ENCODE results near the gene ABCD3.

DNA sequence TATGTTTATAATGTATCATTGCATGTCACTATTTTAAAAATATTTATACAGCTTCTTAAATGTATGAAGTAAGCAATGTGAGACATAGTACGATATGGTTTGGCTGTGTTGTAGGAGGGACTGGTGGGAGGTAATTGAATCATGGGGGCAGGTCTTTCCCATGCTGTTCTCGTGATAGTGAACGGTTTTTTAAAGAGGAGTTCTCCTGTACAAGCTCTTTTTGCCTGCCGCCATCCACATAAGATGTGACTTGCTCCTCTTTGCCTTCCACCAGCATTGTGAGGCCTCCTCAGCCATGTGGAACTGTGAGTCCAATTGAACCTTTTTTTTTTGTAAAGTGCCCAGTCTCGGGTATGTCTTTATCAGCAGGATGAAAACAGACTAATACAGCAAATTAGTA is 10.3 kb downstream of the ABCD3 start:
- TF ChIP-seq, protein P1, sequence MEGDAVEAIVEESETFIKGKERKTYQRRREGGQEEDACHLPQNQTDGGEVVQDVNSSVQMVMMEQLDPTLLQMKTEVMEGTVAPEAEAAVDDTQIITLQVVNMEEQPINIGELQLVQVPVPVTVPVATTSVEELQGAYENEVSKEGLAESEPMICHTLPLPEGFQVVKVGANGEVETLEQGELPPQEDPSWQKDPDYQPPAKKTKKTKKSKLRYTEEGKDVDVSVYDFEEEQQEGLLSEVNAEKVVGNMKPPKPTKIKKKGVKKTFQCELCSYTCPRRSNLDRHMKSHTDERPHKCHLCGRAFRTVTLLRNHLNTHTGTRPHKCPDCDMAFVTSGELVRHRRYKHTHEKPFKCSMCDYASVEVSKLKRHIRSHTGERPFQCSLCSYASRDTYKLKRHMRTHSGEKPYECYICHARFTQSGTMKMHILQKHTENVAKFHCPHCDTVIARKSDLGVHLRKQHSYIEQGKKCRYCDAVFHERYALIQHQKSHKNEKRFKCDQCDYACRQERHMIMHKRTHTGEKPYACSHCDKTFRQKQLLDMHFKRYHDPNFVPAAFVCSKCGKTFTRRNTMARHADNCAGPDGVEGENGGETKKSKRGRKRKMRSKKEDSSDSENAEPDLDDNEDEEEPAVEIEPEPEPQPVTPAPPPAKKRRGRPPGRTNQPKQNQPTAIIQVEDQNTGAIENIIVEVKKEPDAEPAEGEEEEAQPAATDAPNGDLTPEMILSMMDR (IDR thresholded peaks at IDR 0.05): no peak
- TF ChIP-seq POLR2A (IDR thresholded peaks at IDR 0.05): no peak

Data from breast epithelium (tissue), 3 donors.